HEK293 (cell line): Measurements from ENCODE around the gene GCNT4.

Experiments
- CTCF ChIA-PET: fragments of 350-600 bp; formaldehyde crosslinking; extraction: SDS; loops from one replicate; lab custom pipeline; 2021; ENCODE audit warnings: antibody characterized with exemption; lab: Yijun Ruan, JAX
- POLR2A ChIA-PET: fragments of 300-600 bp; formaldehyde crosslinking; extraction: SDS; loops from one replicate; lab custom pipeline; 2020; ENCODE audit warnings: antibody characterized with exemption, inconsistent platforms; lab: Yijun Ruan, JAX
- H3K27ac ChIP-seq: fragments of 200-500 bp; sonication (Bioruptor generic); 2 replicates; pipeline ENCODE4 v1.5.1; 2014; ENCODE audit warnings: low read depth, low read length, control low read depth, inconsistent platforms; ENCODE audit errors: extremely low read depth
- H3K36me3 ChIP-seq, 2 experiments: fragments of 200-500 bp in 1 of 2; sonication (Bioruptor generic) in 1 of 2; 1 replicate in 1 of 2; 2 replicates in 1 of 2; pipeline ENCODE4 v1.5.1; 2014 to 2017; ENCODE audit warnings: inconsistent platforms in 2 of 2, low read length in 2 of 2; ENCODE audit not compliant: control insufficient read depth in 2 of 2, insufficient read depth in 1 of 2
- H3K4me1 ChIP-seq: fragments of 200-500 bp; sonication (Bioruptor generic); 2 replicates; pipeline ENCODE4 v1.5.1; 2014; ENCODE audit warnings: mild to moderate bottlenecking, low read length, inconsistent platforms; ENCODE audit not compliant: control insufficient read depth, insufficient read depth
- H3K4me3 ChIP-seq: 2 replicates; pipeline ENCODE4 v1.5.1; 2011; ENCODE audit warnings: low read depth, mild to moderate bottlenecking, control low read depth, low read length, moderate library complexity
- H3K9me3 ChIP-seq: fragments of 200-500 bp; sonication (Bioruptor generic); 2 replicates; pipeline ENCODE4 v1.5.1; 2014; ENCODE audit warnings: low read depth, low read length, inconsistent platforms; ENCODE audit not compliant: control insufficient read depth, insufficient read depth
- ATF2 ChIP-seq: fragments of 450-650 bp; formaldehyde crosslinking; IDR thresholded peaks from 2 replicates; pipeline ENCODE4 v1.5.1; 2016; ENCODE audit warnings: missing biosample characterization, missing genetic modification characterization, low read depth
- BCL11A ChIP-seq: fragments of 450-650 bp; formaldehyde crosslinking; IDR thresholded peaks from 2 replicates; pipeline ENCODE4 v1.5.1; 2016; ENCODE audit warnings: low read depth, missing biosample characterization, missing genetic modification characterization
- GLIS2 ChIP-seq: fragments of 450-650 bp; formaldehyde crosslinking; IDR thresholded peaks from 2 replicates; pipeline ENCODE4 v1.5.1; 2016; ENCODE audit warnings: missing biosample characterization, missing genetic modification characterization
- HOXA7 ChIP-seq: sonication (generic); formaldehyde crosslinking; IDR thresholded peaks from 2 replicates; pipeline ENCODE4 v1.8.1; 2022; ENCODE audit warnings: missing genetic modification reagents, borderline replicate concordance
- IKZF3 ChIP-seq: fragments of 450-650 bp; IDR thresholded peaks from 2 replicates; pipeline ENCODE4 v1.5.0; 2018; ENCODE audit warnings: missing biosample characterization, mild to moderate bottlenecking, missing genetic modification characterization, moderate library complexity
- KLF1 ChIP-seq: fragments of 450-650 bp; formaldehyde crosslinking; IDR thresholded peaks from 2 replicates; pipeline ENCODE4 v1.5.1; 2016; ENCODE audit warnings: missing biosample characterization, missing genetic modification characterization
- KLF9 ChIP-seq: fragments of 450-650 bp; formaldehyde crosslinking; IDR thresholded peaks from 2 replicates; pipeline ENCODE4 v1.5.1; 2016; ENCODE audit warnings: missing biosample characterization, missing genetic modification characterization, low read depth
- OSR2 ChIP-seq: fragments of 450-650 bp; formaldehyde crosslinking; IDR thresholded peaks from 2 replicates; pipeline ENCODE4 v1.5.1; 2016; ENCODE audit warnings: missing biosample characterization, missing genetic modification characterization
- SP3 ChIP-seq: fragments of 450-650 bp; formaldehyde crosslinking; IDR thresholded peaks from 2 replicates; pipeline ENCODE4 v1.5.1; 2016; ENCODE audit warnings: missing biosample characterization, missing genetic modification characterization
- TCF7L2 ChIP-seq: IDR thresholded peaks from 2 replicates; pipeline ENCODE4 v1.6.1; 2011; ENCODE audit warnings: low read depth, mild to moderate bottlenecking, inconsistent platforms, low read length, moderate library complexity, borderline replicate concordance
- ZBTB20 ChIP-seq: fragments of 450-650 bp; formaldehyde crosslinking; IDR thresholded peaks from 2 replicates; pipeline ENCODE4 v1.5.1; 2016; ENCODE audit warnings: missing biosample characterization, missing genetic modification characterization
- ZBTB48 ChIP-seq: fragments of 450-650 bp; formaldehyde crosslinking; IDR thresholded peaks from 2 replicates; pipeline ENCODE4 v1.5.1; 2016; ENCODE audit warnings: missing biosample characterization, missing genetic modification characterization
- ZBTB8A ChIP-seq: fragments of 450-650 bp; formaldehyde crosslinking; IDR thresholded peaks from 2 replicates; pipeline ENCODE4 v1.5.1; 2016; ENCODE audit warnings: missing biosample characterization, missing genetic modification characterization
- ZFP69B ChIP-seq: fragments of 450-650 bp; formaldehyde crosslinking; IDR thresholded peaks from 2 replicates; pipeline ENCODE4 v1.5.1; 2016; ENCODE audit warnings: missing biosample characterization, missing genetic modification characterization
- ZNF121 ChIP-seq: fragments of 450-650 bp; formaldehyde crosslinking; IDR thresholded peaks from 2 replicates; pipeline ENCODE4 v1.5.1; 2016; ENCODE audit warnings: missing biosample characterization, missing genetic modification characterization
- ZNF221 ChIP-seq: fragments of 450-650 bp; formaldehyde crosslinking; IDR thresholded peaks from 2 replicates; pipeline ENCODE4 v1.5.1; 2017; ENCODE audit warnings: missing biosample characterization, missing genetic modification characterization, borderline replicate concordance
- ZNF223 ChIP-seq: fragments of 450-650 bp; formaldehyde crosslinking; IDR thresholded peaks from 2 replicates; pipeline ENCODE4 v1.5.1; 2016; ENCODE audit warnings: missing biosample characterization, missing genetic modification characterization
- ZNF292 ChIP-seq: fragments of 450-650 bp; formaldehyde crosslinking; IDR thresholded peaks from 2 replicates; pipeline ENCODE4 v1.5.1; 2016; ENCODE audit warnings: low read depth, missing biosample characterization, missing genetic modification characterization, borderline replicate concordance
- ZNF394 ChIP-seq: fragments of 450-650 bp; formaldehyde crosslinking; IDR thresholded peaks from 2 replicates; pipeline ENCODE4 v1.5.1; 2016; ENCODE audit warnings: missing biosample characterization, missing genetic modification characterization, mild to moderate bottlenecking, moderate library complexity, borderline replicate concordance
- ZNF501 ChIP-seq: fragments of 450-650 bp; formaldehyde crosslinking; IDR thresholded peaks from 2 replicates; pipeline ENCODE4 v1.5.1; 2016; ENCODE audit warnings: missing biosample characterization, missing genetic modification characterization
- ZNF521 ChIP-seq: fragments of 450-650 bp; formaldehyde crosslinking; IDR thresholded peaks from 2 replicates; pipeline ENCODE4 v1.5.1; 2017; ENCODE audit warnings: missing biosample characterization, mild to moderate bottlenecking, missing genetic modification characterization
- ZNF555 ChIP-seq: fragments of 450-650 bp; formaldehyde crosslinking; conservative IDR thresholded peaks from 2 replicates; pipeline ENCODE4 v1.5.1; 2017; ENCODE audit warnings: missing biosample characterization, mild to moderate bottlenecking, missing genetic modification characterization, inconsistent platforms
- ZNF596 ChIP-seq: fragments of 450-650 bp; IDR thresholded peaks from 2 replicates; pipeline ENCODE4 v1.5.0; 2018; ENCODE audit warnings: missing biosample characterization, mild to moderate bottlenecking, missing genetic modification characterization, moderate library complexity
- ZNF600 ChIP-seq: fragments of 450-650 bp; formaldehyde crosslinking; IDR thresholded peaks from 2 replicates; pipeline ENCODE4 v1.5.1; 2016; ENCODE audit warnings: missing biosample characterization, missing genetic modification characterization
- ZNF624 ChIP-seq: fragments of 450-650 bp; formaldehyde crosslinking; IDR thresholded peaks from 2 replicates; pipeline ENCODE4 v1.5.1; 2017; ENCODE audit warnings: missing biosample characterization, missing genetic modification characterization
- ZNF654 ChIP-seq: fragments of 450-650 bp; formaldehyde crosslinking; IDR thresholded peaks from 2 replicates; pipeline ENCODE4 v1.5.1; 2016; ENCODE audit warnings: low read depth, missing biosample characterization, missing genetic modification characterization
- ZNF660 ChIP-seq: fragments of 450-650 bp; IDR thresholded peaks from 2 replicates; pipeline ENCODE4 v1.5.1; 2018; ENCODE audit warnings: missing biosample characterization, mild to moderate bottlenecking, missing genetic modification characterization
- ZNF664 ChIP-seq: fragments of 450-650 bp; formaldehyde crosslinking; IDR thresholded peaks from 2 replicates; pipeline ENCODE4 v1.5.1; 2016; ENCODE audit warnings: missing biosample characterization, missing genetic modification characterization
- ZNF791 ChIP-seq: fragments of 450-650 bp; formaldehyde crosslinking; IDR thresholded peaks from 2 replicates; pipeline ENCODE4 v1.5.1; 2016; ENCODE audit warnings: missing biosample characterization, missing genetic modification characterization
- ZNF843 ChIP-seq: fragments of 450-650 bp; formaldehyde crosslinking; IDR thresholded peaks from 2 replicates; pipeline ENCODE4 v1.5.1; 2016; ENCODE audit warnings: missing biosample characterization, missing genetic modification characterization
- ZSCAN30 ChIP-seq: fragments of 450-650 bp; IDR thresholded peaks from 2 replicates; pipeline ENCODE4 v1.5.1; 2018; ENCODE audit warnings: missing biosample characterization, mild to moderate bottlenecking, missing genetic modification characterization, moderate library complexity
- ZSCAN4 ChIP-seq: fragments of 450-650 bp; formaldehyde crosslinking; IDR thresholded peaks from 2 replicates; pipeline ENCODE4 v1.5.1; 2017; ENCODE audit warnings: missing biosample characterization, missing genetic modification characterization
- ZXDB ChIP-seq: fragments of 450-650 bp; formaldehyde crosslinking; IDR thresholded peaks from 2 replicates; pipeline ENCODE4 v1.5.1; 2016; ENCODE audit warnings: missing biosample characterization, missing genetic modification characterization
- TF ChIP-seq, protein P1 (sequence below): fragments of 450-650 bp; IDR thresholded peaks from 2 replicates; pipeline ENCODE4 v1.5.1; 2018; ENCODE audit warnings: missing biosample characterization, mild to moderate bottlenecking, missing genetic modification characterization
- TF ChIP-seq, protein P2 (sequence below): fragments of 450-650 bp; formaldehyde crosslinking; IDR thresholded peaks from 2 replicates; pipeline ENCODE4 v1.5.1; 2016; ENCODE audit warnings: missing biosample characterization, missing genetic modification characterization

GCNT4 gene

DNA sequence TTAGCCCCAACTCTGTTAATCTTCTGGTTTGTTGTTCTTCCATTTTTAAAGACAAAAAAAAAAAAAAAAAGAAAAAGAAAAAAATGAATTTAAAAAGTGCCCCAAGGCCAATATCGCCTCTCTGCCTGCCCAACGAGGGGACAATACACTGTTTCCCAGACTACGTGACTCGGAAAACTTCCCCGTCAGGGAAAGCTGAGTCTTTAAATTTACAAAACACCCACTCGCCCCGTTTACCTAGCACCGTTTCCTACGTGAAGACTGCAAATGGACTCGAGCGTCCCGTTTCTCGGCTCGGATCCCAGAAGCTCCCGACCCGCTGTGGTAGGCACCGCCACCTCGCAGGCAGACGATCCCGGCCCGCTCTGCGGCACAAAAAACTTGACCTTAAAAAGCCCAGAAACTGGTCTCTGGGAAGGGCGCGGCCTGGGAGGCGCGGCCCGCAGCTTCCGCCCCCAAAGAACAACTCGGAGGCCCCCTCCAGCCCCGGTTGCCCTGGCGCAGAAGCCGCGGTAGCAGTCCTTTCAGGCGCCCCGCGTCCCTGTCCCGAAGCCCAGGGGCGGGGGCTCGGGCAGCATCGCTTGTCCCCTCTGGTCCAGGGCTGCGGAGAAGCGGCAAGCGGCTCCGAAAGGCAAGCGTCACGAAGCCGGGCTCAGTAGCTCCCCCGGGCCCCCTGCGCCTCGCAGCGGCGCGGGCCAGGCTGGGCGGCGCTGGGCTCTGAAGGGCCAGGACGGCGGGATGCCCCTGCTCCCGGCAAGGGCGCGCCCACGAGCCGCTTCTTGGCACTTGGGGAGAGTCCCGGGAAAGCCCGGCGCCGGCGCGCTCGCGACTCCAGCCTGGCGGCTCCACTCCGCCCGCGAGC is at the start of gene GCNT4:
Gene GCNT4, minus strand, starts transcription at position 367 of the 862 bp plus-strand sequence. CDS start 22,521 bp downstream, outside the sequence.
- ChIA-PET CTCF (interaction anchor here (0.6 to 1.2 kb wide), 5 partner anchors 8 to 629 kb away, joined by 3 to 4 read pairs (median 4); partner anchors contain the start of gene ANKRD31), POLR2A (interaction anchor here (0.5 to 0.9 kb wide), 2 partner anchors 284 to 289 kb away, joined by 3 read pairs; partner anchors contain the start of gene HMGCR)
- Histone ChIP-seq H3K36me3 (no peaks in the 10 kb centered on the region), H3K9me3 (no peaks in the 10 kb centered on the region), H3K27ac (peak within 1 kb of the TSS; percentile 53; the same call in 1 of the 2 replicates), H3K4me3 (peak within 1 kb of the TSS; percentile 67), H3K4me1 (peaks cover 7% of the 10 kb centered on the region)
- TF ChIP-seq, protein P1, sequence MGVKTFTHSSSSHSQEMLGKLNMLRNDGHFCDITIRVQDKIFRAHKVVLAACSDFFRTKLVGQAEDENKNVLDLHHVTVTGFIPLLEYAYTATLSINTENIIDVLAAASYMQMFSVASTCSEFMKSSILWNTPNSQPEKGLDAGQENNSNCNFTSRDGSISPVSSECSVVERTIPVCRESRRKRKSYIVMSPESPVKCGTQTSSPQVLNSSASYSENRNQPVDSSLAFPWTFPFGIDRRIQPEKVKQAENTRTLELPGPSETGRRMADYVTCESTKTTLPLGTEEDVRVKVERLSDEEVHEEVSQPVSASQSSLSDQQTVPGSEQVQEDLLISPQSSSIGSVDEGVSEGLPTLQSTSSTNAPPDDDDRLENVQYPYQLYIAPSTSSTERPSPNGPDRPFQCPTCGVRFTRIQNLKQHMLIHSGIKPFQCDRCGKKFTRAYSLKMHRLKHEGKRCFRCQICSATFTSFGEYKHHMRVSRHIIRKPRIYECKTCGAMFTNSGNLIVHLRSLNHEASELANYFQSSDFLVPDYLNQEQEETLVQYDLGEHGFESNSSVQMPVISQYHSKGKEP (tag by site-specific recombination): no peak
- TF ChIP-seq ZNF624 (tag by site-specific recombination): no peak
- TF ChIP-seq ZNF791 (tag by site-specific recombination): no peak
- peak; percentile 92 for TF ChIP-seq GLIS2 (tag by site-specific recombination)
- TF ChIP-seq ZNF501 (tag by site-specific recombination): no peak
- TF ChIP-seq OSR2 (tag by site-specific recombination): peak; percentile 64; the same call in 1 of the 2 replicates
- TF ChIP-seq BCL11A (tag by site-specific recombination): no peak
- TF ChIP-seq ZNF664 (tag by site-specific recombination): no peak
- no peak for TF ChIP-seq ZNF223 (tag by site-specific recombination)
- peak; percentile 45 for TF ChIP-seq IKZF3 (tag by site-specific recombination)
- TF ChIP-seq KLF1: peak; percentile 14; the same call in 1 of the 2 replicates
- TF ChIP-seq ZXDB (tag by site-specific recombination): peak; percentile 86
- TF ChIP-seq KLF9 (tag by site-specific recombination): 0 out of 2 replicates have a peak, but pooled peaks have one; percentile 29
- TF ChIP-seq HOXA7: no peak
- no peak for TF ChIP-seq ZBTB48
- no peak for TF ChIP-seq ZNF521 (tag by site-specific recombination)
- TF ChIP-seq SP3 (tag by site-specific recombination): 0 out of 2 replicates have a peak, but pooled peaks have one; percentile 32
- no peak for TF ChIP-seq ZNF654
- TF ChIP-seq, protein P2, sequence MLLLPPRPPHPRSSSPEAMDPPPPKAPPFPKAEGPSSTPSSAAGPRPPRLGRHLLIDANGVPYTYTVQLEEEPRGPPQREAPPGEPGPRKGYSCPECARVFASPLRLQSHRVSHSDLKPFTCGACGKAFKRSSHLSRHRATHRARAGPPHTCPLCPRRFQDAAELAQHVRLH (tag by site-specific recombination): no peak
- TF ChIP-seq ZBTB20 (tag by site-specific recombination): peak; percentile 80
- TF ChIP-seq ZSCAN30 (tag by site-specific recombination): no peak
- TF ChIP-seq ZNF596 (tag by site-specific recombination): no peak
- TF ChIP-seq ZNF121 (tag by site-specific recombination): no peak
- TF ChIP-seq ZSCAN4: no peak
- TF ChIP-seq ZNF600 (tag by site-specific recombination): 0 out of 2 replicates have a peak, but pooled peaks have one; percentile 34
- TF ChIP-seq ATF2 (tag by site-specific recombination): no peak
- TF ChIP-seq TCF7L2: no peak
- TF ChIP-seq ZNF843 (tag by site-specific recombination): no peak
- TF ChIP-seq ZNF555: no peak
- 0 out of 2 replicates have a peak, but pooled peaks have one; percentile 17 for TF ChIP-seq ZNF660 (tag by site-specific recombination)
- no peak for TF ChIP-seq ZNF292 (tag by site-specific recombination)
- TF ChIP-seq ZFP69B: no peak
- TF ChIP-seq ZNF221: no peak
- TF ChIP-seq ZBTB8A: peak; percentile 81
- TF ChIP-seq ZNF394 (tag by site-specific recombination): peak; percentile 37; the same call in 1 of the 2 replicates
